WTC11 (cell line): ENCODE measurements around the gene SUCLG1. TPM values are rescaled to one million over a fixed set of nuclear protein-coding genes. Genes with fewer than 3 reads are reported as not detected.

Experiments
- ATAC-seq: fragments of 200-7000 bp; cut with Tn5 transposase; 2 replicates; pipeline ENCODE4 v1.10.0; 2021; ENCODE audit warnings: mild to moderate bottlenecking, moderate library complexity
- CTCF ChIA-PET: fragments of 300-600 bp; sonication (Branson Sonifier 250); formaldehyde crosslinking; loops from one replicate; lab custom pipeline; 2021; ENCODE audit warnings: antibody characterized with exemption; lab: Charles Lee
- POLR2A ChIA-PET: fragments of 350-600 bp; sonication (Branson Sonifier 250); formaldehyde crosslinking; loops from one replicate; lab custom pipeline; 2021; ENCODE audit warnings: antibody characterized with exemption; lab: Charles Lee
- DNase-seq: peaks from one replicate; pipeline ENCODE4 v3.0.0; 2021; ENCODE audit warnings: low spot score
- H3K27ac Mint-ChIP-seq: 2 replicates; pipeline ENCODE4 v1.8.0; 2021; ENCODE audit warnings: mixed read lengths
- H3K27me3 Mint-ChIP-seq: 2 replicates; pipeline ENCODE4 v1.8.0; 2021; ENCODE audit warnings: low read depth, mild to moderate bottlenecking, moderate library complexity, mixed read lengths
- H3K36me3 Mint-ChIP-seq: 2 replicates; pipeline ENCODE4 v1.8.0; 2021; ENCODE audit warnings: mixed read lengths
- H3K4me1 Mint-ChIP-seq: 2 replicates; pipeline ENCODE4 v1.8.0; 2022; ENCODE audit warnings: mixed read lengths
- H3K4me3 Mint-ChIP-seq: 2 replicates; pipeline ENCODE4 v1.8.0; 2021; ENCODE audit warnings: mild to moderate bottlenecking, moderate library complexity, mixed read lengths
- H3K9me3 Mint-ChIP-seq: 2 replicates; pipeline ENCODE4 v1.8.0; 2021; ENCODE audit warnings: mixed read lengths
- ATF2 ChIP-seq: sonication (generic); formaldehyde crosslinking; IDR thresholded peaks from 2 replicates; pipeline ENCODE4 v1.8.1; 2022; ENCODE audit warnings: low read depth, missing genetic modification reagents, borderline replicate concordance
- CBFB ChIP-seq: sonication (generic); formaldehyde crosslinking; IDR thresholded peaks from 2 replicates; pipeline ENCODE4 v1.8.1; 2022; ENCODE audit warnings: mild to moderate bottlenecking, low read depth, missing genetic modification reagents
- E2F1 ChIP-seq: sonication (generic); formaldehyde crosslinking; IDR thresholded peaks from 2 replicates; pipeline ENCODE4 v1.8.0; 2022; ENCODE audit warnings: mild to moderate bottlenecking, missing genetic modification reagents
- E2F5 ChIP-seq: sonication (generic); formaldehyde crosslinking; IDR thresholded peaks from 2 replicates; pipeline ENCODE4 v1.8.1; 2022; ENCODE audit warnings: mild to moderate bottlenecking, moderate library complexity, missing genetic modification reagents
- ELF4 ChIP-seq: sonication (generic); formaldehyde crosslinking; IDR thresholded peaks from 2 replicates; pipeline ENCODE4 v1.8.1; 2022; ENCODE audit warnings: low read depth, mild to moderate bottlenecking, moderate library complexity, missing genetic modification reagents
- FOXJ3 ChIP-seq: sonication (generic); formaldehyde crosslinking; IDR thresholded peaks from 2 replicates; pipeline ENCODE4 v1.9.0; 2021; ENCODE audit warnings: missing genetic modification reagents, mild to moderate bottlenecking, borderline replicate concordance
- FOXP4 ChIP-seq: sonication (generic); formaldehyde crosslinking; IDR thresholded peaks from 2 replicates; pipeline ENCODE4 v1.8.0; 2022; ENCODE audit warnings: mild to moderate bottlenecking, missing genetic modification reagents
- GABPB1 ChIP-seq: sonication (generic); formaldehyde crosslinking; IDR thresholded peaks from 2 replicates; pipeline ENCODE4 v1.8.1; 2023; ENCODE audit warnings: mild to moderate bottlenecking, missing genetic modification reagents
- NFATC4 ChIP-seq: fragments of 250-450 bp; sonication (Bioruptor Pico); IDR thresholded peaks from 2 replicates; pipeline ENCODE4 v1.9.0; 2021; ENCODE audit warnings: mild to moderate bottlenecking
- OVOL2 ChIP-seq: fragments of 250-450 bp; sonication (Bioruptor Pico); IDR thresholded peaks from 2 replicates; pipeline ENCODE4 v1.9.0; 2021; ENCODE audit warnings: mild to moderate bottlenecking, borderline replicate concordance
- PRDM15 ChIP-seq: sonication (generic); formaldehyde crosslinking; IDR thresholded peaks from 2 replicates; pipeline ENCODE4 v1.8.0; 2022; ENCODE audit warnings: missing genetic modification reagents
- SOX15 ChIP-seq: fragments of 250-450 bp; sonication (Bioruptor Pico); IDR thresholded peaks from 2 replicates; pipeline ENCODE4 v1.9.0; 2021; ENCODE audit warnings: mild to moderate bottlenecking
- TP53 ChIP-seq: sonication (generic); formaldehyde crosslinking; IDR thresholded peaks from 2 replicates; pipeline ENCODE4 v1.8.1; 2023; ENCODE audit warnings: mild to moderate bottlenecking, missing genetic modification reagents
- USF1 ChIP-seq: sonication (generic); formaldehyde crosslinking; IDR thresholded peaks from 2 replicates; pipeline ENCODE4 v1.8.0; 2022; ENCODE audit warnings: mild to moderate bottlenecking, missing genetic modification reagents
- ZNF396 ChIP-seq: fragments of 250-450 bp; sonication (Bioruptor Pico); IDR thresholded peaks from 2 replicates; pipeline ENCODE4 v1.8.0; 2021; ENCODE audit warnings: mild to moderate bottlenecking, moderate library complexity, borderline replicate concordance
- ZNF425 ChIP-seq: fragments of 250-450 bp; sonication (Bioruptor Pico); conservative IDR thresholded peaks from 2 replicates; pipeline ENCODE4 v1.9.0; 2021; ENCODE audit warnings: mild to moderate bottlenecking
- total RNA-seq: library from RNA; stranded (reverse); gene quantifications from 3 replicates; pipeline ENCODE4 v1.2.3, GENCODE V29; 2021
- TF ChIP-seq, protein P1 (sequence below): sonication (generic); formaldehyde crosslinking; IDR thresholded peaks from 2 replicates; pipeline ENCODE4 v1.8.0; 2023; ENCODE audit warnings: missing genetic modification reagents
- TF ChIP-seq, protein P2 (sequence below): fragments of 250-450 bp; sonication (Bioruptor Pico); IDR thresholded peaks from 2 replicates; pipeline ENCODE4 v1.8.0; 2021; ENCODE audit warnings: mild to moderate bottlenecking

SUCLG1 gene
- total RNA-seq, 1 experiment from 2014 or later, result 52.4 TPM

DNA sequence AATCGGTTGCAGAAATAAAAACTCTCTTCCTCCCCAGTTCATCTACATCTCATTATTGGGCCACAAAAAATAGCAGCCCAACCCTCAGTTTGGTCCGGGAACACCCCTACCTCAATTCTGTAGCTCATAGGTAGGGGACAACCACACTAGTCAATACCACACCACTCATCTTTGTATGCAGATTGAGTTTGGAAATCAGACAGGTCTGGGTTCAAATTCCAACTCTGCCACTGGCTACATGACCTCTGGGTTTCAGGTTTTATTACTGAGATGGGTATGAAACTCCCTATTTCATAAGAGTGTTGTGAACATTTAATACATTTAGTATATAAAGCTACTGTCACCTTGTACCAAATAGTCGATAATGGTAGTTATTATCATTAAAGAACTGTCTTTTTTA lies 2.2 kb upstream of the SUCLG1 start (continued):
- TF ChIP-seq E2F1 (CRISPR knock-in tag) (no peak), E2F5 (CRISPR knock-in tag) (no peak), NFATC4 (CRISPR knock-in tag) (no peak), ZNF396 (CRISPR knock-in tag) (no peak), ZNF425 (CRISPR knock-in tag) (no peak), CBFB (CRISPR knock-in tag) (no peak), USF1 (CRISPR knock-in tag) (no peak)
- TF ChIP-seq, protein P1, sequence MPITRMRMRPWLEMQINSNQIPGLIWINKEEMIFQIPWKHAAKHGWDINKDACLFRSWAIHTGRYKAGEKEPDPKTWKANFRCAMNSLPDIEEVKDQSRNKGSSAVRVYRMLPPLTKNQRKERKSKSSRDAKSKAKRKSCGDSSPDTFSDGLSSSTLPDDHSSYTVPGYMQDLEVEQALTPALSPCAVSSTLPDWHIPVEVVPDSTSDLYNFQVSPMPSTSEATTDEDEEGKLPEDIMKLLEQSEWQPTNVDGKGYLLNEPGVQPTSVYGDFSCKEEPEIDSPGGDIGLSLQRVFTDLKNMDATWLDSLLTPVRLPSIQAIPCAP (CRISPR knock-in tag), result no peak

DNA sequence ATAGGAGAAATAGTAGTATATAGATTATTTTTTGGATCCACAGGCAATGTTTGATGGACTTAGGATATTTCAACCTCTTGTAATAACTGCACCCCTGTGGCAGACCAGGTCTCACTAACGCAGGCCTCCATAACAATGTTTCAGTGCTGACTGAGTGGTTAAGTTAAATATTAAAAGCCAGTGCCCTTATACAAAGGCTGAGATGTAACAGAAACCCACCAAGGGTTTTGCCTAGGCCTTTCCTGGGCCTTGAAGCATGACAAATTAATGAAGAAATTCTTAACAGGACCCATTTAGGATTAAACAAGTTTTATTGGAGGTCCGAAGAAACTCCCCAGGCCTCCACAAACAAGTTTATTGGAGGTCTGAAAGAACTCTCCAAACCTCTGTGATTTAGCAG lies 1.6 kb upstream of the SUCLG1 start:
- no peak overlapping the region for H3K4me3 Mint-ChIP-seq
- ATAC-seq, result no peak
- ChIA-PET POLR2A (no interaction called here), CTCF (no interaction called here)
- peaks cover 14% of the 10 kb centered on the region for H3K9me3 Mint-ChIP-seq
- H3K27ac Mint-ChIP-seq, result no peak overlapping the region
- DNase-seq, result no peak
- H3K27me3 Mint-ChIP-seq, result no peaks in the 10 kb centered on the region; the same call in 1 of the 2 replicates
- peaks cover 11% of the 10 kb centered on the region for H3K36me3 Mint-ChIP-seq
- H3K4me1 Mint-ChIP-seq, result peaks cover 30% of the 10 kb centered on the region
- TF ChIP-seq OVOL2 (CRISPR knock-in tag) (no peak), ATF2 (CRISPR knock-in tag) (no peak), ZNF425 (CRISPR knock-in tag) (no peak), TP53 (CRISPR knock-in tag) (no peak), PRDM15 (CRISPR knock-in tag) (no peak), FOXP4 (CRISPR knock-in tag) (no peak), FOXJ3 (no peak), SOX15 (no peak), GABPB1 (CRISPR knock-in tag) (no peak), ELF4 (CRISPR knock-in tag) (no peak)
- TF ChIP-seq, protein P2, sequence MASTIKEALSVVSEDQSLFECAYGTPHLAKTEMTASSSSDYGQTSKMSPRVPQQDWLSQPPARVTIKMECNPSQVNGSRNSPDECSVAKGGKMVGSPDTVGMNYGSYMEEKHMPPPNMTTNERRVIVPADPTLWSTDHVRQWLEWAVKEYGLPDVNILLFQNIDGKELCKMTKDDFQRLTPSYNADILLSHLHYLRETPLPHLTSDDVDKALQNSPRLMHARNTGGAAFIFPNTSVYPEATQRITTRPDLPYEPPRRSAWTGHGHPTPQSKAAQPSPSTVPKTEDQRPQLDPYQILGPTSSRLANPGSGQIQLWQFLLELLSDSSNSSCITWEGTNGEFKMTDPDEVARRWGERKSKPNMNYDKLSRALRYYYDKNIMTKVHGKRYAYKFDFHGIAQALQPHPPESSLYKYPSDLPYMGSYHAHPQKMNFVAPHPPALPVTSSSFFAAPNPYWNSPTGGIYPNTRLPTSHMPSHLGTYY (CRISPR knock-in tag), result no peak
